ENCODE data around the gene LRP1B.

LRP1B gene

DNA sequence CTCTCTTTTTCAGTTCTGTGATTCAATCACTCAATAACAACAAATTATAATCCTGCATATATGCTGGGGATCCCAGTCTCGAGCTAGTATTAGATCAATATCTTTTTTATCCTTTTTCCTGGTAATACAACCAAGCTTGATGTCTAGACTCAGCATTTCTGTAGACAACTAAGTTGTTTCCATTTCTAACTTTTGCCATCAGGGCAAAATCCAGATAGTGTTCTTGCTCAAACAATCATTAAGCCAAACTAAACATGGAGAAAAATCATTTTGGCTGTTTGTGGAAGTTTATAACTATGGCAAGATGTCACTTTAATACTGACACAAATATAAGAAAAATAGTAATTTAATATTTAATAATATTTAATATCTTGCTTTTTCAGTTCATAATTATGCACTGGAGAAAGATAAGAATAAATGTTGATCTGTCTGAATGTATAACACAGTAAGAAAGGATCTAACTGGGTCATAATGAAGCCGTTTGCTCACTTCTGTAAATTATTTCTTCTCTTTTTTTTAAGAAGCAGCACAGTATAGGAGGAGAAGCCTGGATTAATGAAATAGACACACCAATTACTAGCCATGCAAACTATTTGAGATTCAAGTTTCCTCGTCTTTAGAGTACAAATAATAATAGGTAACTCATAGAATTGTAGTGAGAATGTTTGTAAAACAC, 979.1 kb downstream of the LRP1B start:
- Histone ChIP-seq H3K79me2 (ENCODE audit: insufficient read depth, low read length) (no peaks in the 10 kb centered on the region), H3K4me2 (ENCODE audit: insufficient read depth, low read length) (no peak overlapping the region), H3K9me3 (ENCODE audit: insufficient read depth, low read length, severe bottlenecking) (peaks cover 3% of the 10 kb centered on the region), H4K20me1 (ENCODE audit: insufficient read depth, low read length) (no peaks in the 10 kb centered on the region), H3K27ac (ENCODE audit: low read length) (no peak overlapping the region), H3K4me1 (ENCODE audit: insufficient read depth, low read length) (peaks cover 14% of the 10 kb centered on the region), H3K36me3 (ENCODE audit: insufficient read depth, low read length) (no peaks in the 10 kb centered on the region), H2AFZ (ENCODE audit: low read depth, low read length) (no peak overlapping the region), H3K4me3 (ENCODE audit: low read depth in 1 of 2, low read length in 2 of 2) (no peak overlapping the region), H3K9ac (ENCODE audit: low read depth, low read length) (no peak overlapping the region), H3K27me3 (ENCODE audit: insufficient read depth, low read length, poor library complexity) (no peaks in the 10 kb centered on the region)
- TF ChIP-seq, protein P1, sequence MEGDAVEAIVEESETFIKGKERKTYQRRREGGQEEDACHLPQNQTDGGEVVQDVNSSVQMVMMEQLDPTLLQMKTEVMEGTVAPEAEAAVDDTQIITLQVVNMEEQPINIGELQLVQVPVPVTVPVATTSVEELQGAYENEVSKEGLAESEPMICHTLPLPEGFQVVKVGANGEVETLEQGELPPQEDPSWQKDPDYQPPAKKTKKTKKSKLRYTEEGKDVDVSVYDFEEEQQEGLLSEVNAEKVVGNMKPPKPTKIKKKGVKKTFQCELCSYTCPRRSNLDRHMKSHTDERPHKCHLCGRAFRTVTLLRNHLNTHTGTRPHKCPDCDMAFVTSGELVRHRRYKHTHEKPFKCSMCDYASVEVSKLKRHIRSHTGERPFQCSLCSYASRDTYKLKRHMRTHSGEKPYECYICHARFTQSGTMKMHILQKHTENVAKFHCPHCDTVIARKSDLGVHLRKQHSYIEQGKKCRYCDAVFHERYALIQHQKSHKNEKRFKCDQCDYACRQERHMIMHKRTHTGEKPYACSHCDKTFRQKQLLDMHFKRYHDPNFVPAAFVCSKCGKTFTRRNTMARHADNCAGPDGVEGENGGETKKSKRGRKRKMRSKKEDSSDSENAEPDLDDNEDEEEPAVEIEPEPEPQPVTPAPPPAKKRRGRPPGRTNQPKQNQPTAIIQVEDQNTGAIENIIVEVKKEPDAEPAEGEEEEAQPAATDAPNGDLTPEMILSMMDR (IDR thresholded peaks at IDR 0.05; ENCODE audit: borderline replicate concordance, extremely low read depth, low read length, poor library complexity, severe bottlenecking) = no peak
- TF ChIP-seq EZH2 (IDR thresholded peaks at IDR 0.05; ENCODE audit: borderline replicate concordance, low read depth, low read length, severe bottlenecking) = no peak
- ATAC-seq (ENCODE audit: insufficient read depth, low read depth) = no peak
- no peak for DNase-seq

DNA sequence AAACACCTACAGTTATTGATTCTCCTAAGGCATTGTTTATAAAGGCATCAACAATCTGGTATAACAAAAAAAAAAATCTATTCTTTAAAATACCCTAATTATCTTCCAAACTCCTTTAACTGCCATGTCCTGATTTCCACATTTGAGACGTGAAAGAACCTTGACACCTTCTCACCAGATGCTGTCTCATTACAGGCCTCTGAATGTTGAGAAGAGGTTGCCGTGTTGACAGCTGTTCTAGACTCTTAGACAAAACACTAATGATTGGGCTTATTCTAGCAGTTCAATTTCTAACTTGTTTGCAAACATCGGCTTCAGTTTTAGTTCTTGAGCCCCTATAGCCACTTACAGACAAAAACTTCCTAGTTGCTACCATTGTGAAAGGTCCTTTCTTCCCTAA, 988.8 kb downstream of the LRP1B start:
- H3K4me3 ChIP-seq (ENCODE audit: low read depth in 1 of 2, low read length in 2 of 2) = no peak overlapping the region
- no peak overlapping the region for H3K27ac ChIP-seq (ENCODE audit: low read length)
- ATAC-seq (ENCODE audit: insufficient read depth, low read depth) (no peak), DNase-seq (no peak)
- H3K79me2 ChIP-seq (ENCODE audit: insufficient read depth, low read length) = no peaks in the 10 kb centered on the region
- peaks cover 6% of the 10 kb centered on the region for H3K9me3 ChIP-seq (ENCODE audit: insufficient read depth, low read length, severe bottlenecking)
- H3K4me1 ChIP-seq (ENCODE audit: insufficient read depth, low read length) = peaks cover 30% of the 10 kb centered on the region
- no peaks in the 10 kb centered on the region for H3K27me3 ChIP-seq (ENCODE audit: insufficient read depth, low read length, poor library complexity)
- H4K20me1 ChIP-seq (ENCODE audit: insufficient read depth, low read length) = no peaks in the 10 kb centered on the region
- H2AFZ ChIP-seq (ENCODE audit: low read depth, low read length) = no peak overlapping the region
- TF ChIP-seq, protein P1 (IDR thresholded peaks at IDR 0.05; ENCODE audit: borderline replicate concordance, extremely low read depth, low read length, poor library complexity, severe bottlenecking) = no peak
- TF ChIP-seq EZH2 (IDR thresholded peaks at IDR 0.05; ENCODE audit: borderline replicate concordance, low read depth, low read length, severe bottlenecking) = no peak
- H3K4me2 ChIP-seq (ENCODE audit: insufficient read depth, low read length) = no peak overlapping the region
- no peak overlapping the region for H3K9ac ChIP-seq (ENCODE audit: low read depth, low read length)
- no peaks in the 10 kb centered on the region for H3K36me3 ChIP-seq (ENCODE audit: insufficient read depth, low read length)

DNA sequence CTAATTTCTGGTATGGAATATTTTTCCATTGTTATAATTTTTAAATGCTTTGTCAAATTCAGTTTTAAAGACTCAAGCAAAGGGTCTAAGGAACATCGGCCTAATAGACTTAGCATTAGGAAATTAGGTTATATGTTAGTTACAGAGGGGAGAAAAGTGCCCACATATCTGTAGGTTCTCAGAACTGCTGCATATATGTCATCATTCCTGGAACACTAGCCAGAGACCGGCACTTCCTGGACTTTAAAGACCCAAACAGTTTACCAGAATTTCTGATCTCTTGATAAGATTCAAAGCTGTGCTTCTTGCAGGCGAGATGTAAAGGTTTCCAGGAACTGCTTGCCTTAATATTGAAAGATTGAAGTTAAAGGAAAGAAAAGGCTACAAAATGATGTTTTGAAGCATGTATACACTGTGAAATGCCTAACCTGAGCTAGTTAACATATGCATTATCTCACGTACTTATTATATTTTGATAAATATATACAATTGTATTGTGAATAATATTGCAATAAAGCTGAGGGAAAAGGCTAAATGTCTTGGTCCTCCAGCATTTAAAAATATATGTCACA, 993.6 kb downstream of the LRP1B start:
- Histone ChIP-seq H3K4me3 (ENCODE audit: low read depth in 1 of 2, low read length in 2 of 2) (peak overlapping the region in 1 of 2 experiments; percentile 23; a peak in 1 of 4 replicates), H3K4me1 (ENCODE audit: insufficient read depth, low read length) (peaks cover 55% of the 10 kb centered on the region), H3K27me3 (ENCODE audit: insufficient read depth, low read length, poor library complexity) (no peaks in the 10 kb centered on the region), H3K27ac (ENCODE audit: low read length) (peak overlapping the region; percentile 96), H3K9me3 (ENCODE audit: insufficient read depth, low read length, severe bottlenecking) (peaks cover 8% of the 10 kb centered on the region), H2AFZ (ENCODE audit: low read depth, low read length) (no peak overlapping the region), H3K36me3 (ENCODE audit: insufficient read depth, low read length) (no peaks in the 10 kb centered on the region), H3K79me2 (ENCODE audit: insufficient read depth, low read length) (no peaks in the 10 kb centered on the region), H3K4me2 (ENCODE audit: insufficient read depth, low read length) (peak overlapping the region; percentile 59), H3K9ac (ENCODE audit: low read depth, low read length) (peak overlapping the region; percentile 51), H4K20me1 (ENCODE audit: insufficient read depth, low read length) (no peaks in the 10 kb centered on the region)
- no peak for TF ChIP-seq EZH2 (IDR thresholded peaks at IDR 0.05; ENCODE audit: borderline replicate concordance, low read depth, low read length, severe bottlenecking)
- TF ChIP-seq, protein P1 (IDR thresholded peaks at IDR 0.05; ENCODE audit: borderline replicate concordance, extremely low read depth, low read length, poor library complexity, severe bottlenecking) = no peak
- peak; percentile 83 for DNase-seq
- ATAC-seq (ENCODE audit: insufficient read depth, low read depth) = peak; percentile 89

Measured in DND-41 (cell line).